Spleen (tissue), 7 donors: Measurements from ENCODE around the gene KCNG1.

ENCODE experiments used
- CTCF ChIP-seq, 11 experiments: fragments of 200-600 bp in 7 of 11; fragments of 450-650 bp in 4 of 11; sonication (generic) in 4 of 11; IDR thresholded peaks in 8 of 11; conservative IDR thresholded peaks in 3 of 11; 1 replicate in 7 of 11; 2 replicates in 4 of 11; pipeline versions ENCODE4 v1.4.0 to v1.8.0; 2016 to 2021; ENCODE audit warnings: antibody characterized with exemption in 11 of 11, inconsistent platforms in 4 of 11, mild to moderate bottlenecking in 1 of 11
- POLR2A ChIP-seq, 3 donors: fragments of 450-650 bp; IDR thresholded peaks; one replicate each; pipeline ENCODE4 v1.5.1; 2017; ENCODE audit warnings: antibody characterized with exemption in 3 of 3, mild to moderate bottlenecking in 1 of 3
- POLR2AphosphoS5 ChIP-seq, 3 donors: sonication (generic); formaldehyde crosslinking; IDR thresholded peaks; one replicate each; pipeline ENCODE4 v1.5.1; 2017; ENCODE audit warnings: antibody characterized with exemption in 3 of 3
- donor health status: DM: no; HTN: no; CAD: no; lungs with moderate emphysema.
- donor health status: DM: no; HTN: no; CAD: no.
- donor health status: DM: no; HTN: no; CAD: no.

- TF ChIP-seq CTCF (IDR thresholded peaks at IDR 0.05 in 8 of 11, conservative IDR thresholded peaks at IDR 0.05 in 3 of 11) (no peak), POLR2A (IDR thresholded peaks at IDR 0.05) (no peak), POLR2AphosphoS5 (IDR thresholded peaks at IDR 0.05) (no peak)
Observed at GRCh38 chr20:51008718-51009117, 14.2 kb downstream of the KCNG1 start.
